HepG2 (cell line): Measurements from ENCODE around the gene PSKH1. TPM values are rescaled to one million over a fixed set of nuclear protein-coding genes. Genes with fewer than 3 reads are reported as not detected.
A peak's percentile ranks its signal among the peaks of the same experiment; 100 is the strongest.

Experiments
- AGO2 ChIP-seq: fragments of 200-400 bp; formaldehyde crosslinking; optimal IDR thresholded peaks from 2 replicates; pipeline ENCODE3; 2017; ENCODE audit warnings: mild to moderate bottlenecking, low read depth, low read length, moderate library complexity
- ARID5B ChIP-seq: IDR thresholded peaks from 2 replicates; pipeline ENCODE4 v1.4.0; 2020; ENCODE audit warnings: mild to moderate bottlenecking, missing genetic modification reagents
- ATAD3A ChIP-seq: sonication (generic); formaldehyde crosslinking; IDR thresholded peaks from 2 replicates; pipeline ENCODE4 v1.4.0; 2020; ENCODE audit warnings: missing genetic modification reagents
- DNMT3B ChIP-seq: conservative IDR thresholded peaks from 2 replicates; pipeline ENCODE4 v1.6.1; 2016; ENCODE audit warnings: missing biosample characterization, control low read depth
- KAT8 ChIP-seq: IDR thresholded peaks from 2 replicates; pipeline ENCODE4 v1.6.1; 2016; ENCODE audit warnings: missing genetic modification reagents, missing compliant biosample characterization
- NR1H2 ChIP-seq: sonication (generic); formaldehyde crosslinking; IDR thresholded peaks from 2 replicates; pipeline ENCODE4 v1.8.1; 2022; ENCODE audit warnings: low read depth, missing genetic modification reagents, borderline replicate concordance
- NR2F2 ChIP-seq: IDR thresholded peaks from 2 replicates; pipeline ENCODE4 v1.6.1; 2012; ENCODE audit warnings: low read depth, inconsistent platforms, borderline replicate concordance
- POLR2A ChIP-seq, 2 experiments: IDR thresholded peaks; 2 replicates each; pipeline ENCODE4 v1.6.1; 2011; ENCODE audit warnings: low read depth in 2 of 2, low read length in 2 of 2, mild to moderate bottlenecking in 1 of 2, moderate library complexity in 1 of 2; ENCODE audit not compliant: insufficient read depth in 1 of 2
- RAD21 ChIP-seq: fragments of 450-650 bp; formaldehyde crosslinking; IDR thresholded peaks from 2 replicates; pipeline ENCODE4 v1.5.0; 2020; ENCODE audit warnings: mild to moderate bottlenecking
- RFX5 ChIP-seq: IDR thresholded peaks from 2 replicates; pipeline ENCODE4 v1.6.1; 2011; ENCODE audit warnings: low read depth, low read length, improper control_type of control experiment
- SNRNP70 ChIP-seq: fragments of 200-400 bp; formaldehyde crosslinking; IDR thresholded peaks from 2 replicates; pipeline ENCODE4 v1.6.1; 2017; ENCODE audit warnings: mild to moderate bottlenecking, low read depth, low read length, moderate library complexity
- SRF ChIP-seq: IDR thresholded peaks from 2 replicates; pipeline ENCODE4 v1.6.1; 2011; ENCODE audit warnings: mild to moderate bottlenecking, low read depth, low read length, moderate library complexity
- ZBTB46 ChIP-seq: sonication (generic); formaldehyde crosslinking; IDR thresholded peaks from 2 replicates; pipeline ENCODE4 v1.4.0; 2020; ENCODE audit warnings: mild to moderate bottlenecking, missing genetic modification reagents, borderline replicate concordance
- ZNF136 ChIP-seq: sonication (generic); formaldehyde crosslinking; IDR thresholded peaks from 2 replicates; pipeline ENCODE4 v1.8.1; 2022; ENCODE audit warnings: low read depth, mild to moderate bottlenecking, moderate library complexity, missing genetic modification reagents
- ZNF766 ChIP-seq: sonication (generic); formaldehyde crosslinking; IDR thresholded peaks from 2 replicates; pipeline ENCODE4 v1.5.0; 2020; ENCODE audit warnings: missing genetic modification reagents, borderline replicate concordance
- ZNF782 ChIP-seq: sonication (generic); formaldehyde crosslinking; IDR thresholded peaks from 2 replicates; pipeline ENCODE4 v1.4.0; 2020; ENCODE audit warnings: missing genetic modification reagents, mild to moderate bottlenecking, borderline replicate concordance
- polyA plus RNA-seq, 8 experiments: library from polyadenylated mRNA; depleted of rRNA in 3 of 8; stranded (reverse) in 7 of 8; unstranded in 1 of 8; fragments of >200 nt; fragmentation: Illumina TruSeq in 4 of 8; extraction: Trizol in 4 of 8; gene quantifications; 2 replicates each; pipeline versions ENCODE4 v1.2.1 to v1.2.3, GENCODE V29; 2011 to 2016; ENCODE audit warnings: low read depth in 4 of 8, missing spikeins in 1 of 8, mixed read lengths in 1 of 8; ENCODE audit not compliant: insufficient read depth in 1 of 8
- total RNA-seq, 5 experiments: library from RNA; depleted of rRNA; stranded (reverse); fragments of >200 nt; fragmentation: Illumina TruSeq; extraction: Trizol; gene quantifications; 2 replicates each; pipeline ENCODE4 v1.2.3, GENCODE V29; 2016; ENCODE audit warnings: low read depth in 1 of 5
- TF ChIP-seq, protein P1 (sequence below): sonication (generic); formaldehyde crosslinking; IDR thresholded peaks from 2 replicates; pipeline ENCODE4 v1.5.1; 2020; ENCODE audit warnings: mild to moderate bottlenecking, missing genetic modification reagents, moderate library complexity
- TF ChIP-seq, protein P2 (sequence below): sonication (generic); formaldehyde crosslinking; IDR thresholded peaks from 2 replicates; pipeline ENCODE4 v1.8.1; 2022; ENCODE audit warnings: mild to moderate bottlenecking, missing genetic modification reagents

Gene PSKH1
- total and polyA plus RNA-seq, 2 of the 13 experiments (the other 11 are each of a cell fraction or from before 2014, with no cell fraction given) = 8.4 to 19.1 TPM

GRCh38 chr16:67872631-67873434 is 20.2 kb upstream of the PSKH1 start, which contains the start of gene EDC4 (continued):
- TF ChIP-seq NR1H2 (CRISPR knock-in tag) (peak; percentile 93; the same call in 1 of the 2 replicates), ZBTB46 (CRISPR knock-in tag) (0 out of 2 replicates have a peak, but pooled peaks have one; percentile 47), ARID5B (peak; percentile 72; the same call in 1 of the 2 replicates), ZNF136 (CRISPR knock-in tag) (0 out of 2 replicates have a peak, but pooled peaks have one; percentile 54), RFX5 (peak; percentile 52; the same call in 1 of the 2 replicates), ATAD3A (no peak), DNMT3B (CRISPR knock-in tag) (no peak), ZNF782 (CRISPR knock-in tag) (no peak; the same call in 1 of the 2 replicates), NR2F2 (peak; percentile 68; the same call in 1 of the 2 replicates), RAD21 (CRISPR knock-in tag) (peak; percentile 83), POLR2A (IDR thresholded peaks at IDR 0.05; ENCODE audit: insufficient read depth in 1 of 2, low read depth in 2 of 2, low read length in 2 of 2) (peak; percentile 68 to 87), AGO2 (peak; percentile 99), SRF (0 out of 2 replicates have a peak, but pooled peaks have one; percentile 55), ZNF766 (CRISPR knock-in tag) (peak; percentile 88), KAT8 (CRISPR knock-in tag) (peak; percentile 97), SNRNP70 (no peak)
- TF ChIP-seq, protein P1, sequence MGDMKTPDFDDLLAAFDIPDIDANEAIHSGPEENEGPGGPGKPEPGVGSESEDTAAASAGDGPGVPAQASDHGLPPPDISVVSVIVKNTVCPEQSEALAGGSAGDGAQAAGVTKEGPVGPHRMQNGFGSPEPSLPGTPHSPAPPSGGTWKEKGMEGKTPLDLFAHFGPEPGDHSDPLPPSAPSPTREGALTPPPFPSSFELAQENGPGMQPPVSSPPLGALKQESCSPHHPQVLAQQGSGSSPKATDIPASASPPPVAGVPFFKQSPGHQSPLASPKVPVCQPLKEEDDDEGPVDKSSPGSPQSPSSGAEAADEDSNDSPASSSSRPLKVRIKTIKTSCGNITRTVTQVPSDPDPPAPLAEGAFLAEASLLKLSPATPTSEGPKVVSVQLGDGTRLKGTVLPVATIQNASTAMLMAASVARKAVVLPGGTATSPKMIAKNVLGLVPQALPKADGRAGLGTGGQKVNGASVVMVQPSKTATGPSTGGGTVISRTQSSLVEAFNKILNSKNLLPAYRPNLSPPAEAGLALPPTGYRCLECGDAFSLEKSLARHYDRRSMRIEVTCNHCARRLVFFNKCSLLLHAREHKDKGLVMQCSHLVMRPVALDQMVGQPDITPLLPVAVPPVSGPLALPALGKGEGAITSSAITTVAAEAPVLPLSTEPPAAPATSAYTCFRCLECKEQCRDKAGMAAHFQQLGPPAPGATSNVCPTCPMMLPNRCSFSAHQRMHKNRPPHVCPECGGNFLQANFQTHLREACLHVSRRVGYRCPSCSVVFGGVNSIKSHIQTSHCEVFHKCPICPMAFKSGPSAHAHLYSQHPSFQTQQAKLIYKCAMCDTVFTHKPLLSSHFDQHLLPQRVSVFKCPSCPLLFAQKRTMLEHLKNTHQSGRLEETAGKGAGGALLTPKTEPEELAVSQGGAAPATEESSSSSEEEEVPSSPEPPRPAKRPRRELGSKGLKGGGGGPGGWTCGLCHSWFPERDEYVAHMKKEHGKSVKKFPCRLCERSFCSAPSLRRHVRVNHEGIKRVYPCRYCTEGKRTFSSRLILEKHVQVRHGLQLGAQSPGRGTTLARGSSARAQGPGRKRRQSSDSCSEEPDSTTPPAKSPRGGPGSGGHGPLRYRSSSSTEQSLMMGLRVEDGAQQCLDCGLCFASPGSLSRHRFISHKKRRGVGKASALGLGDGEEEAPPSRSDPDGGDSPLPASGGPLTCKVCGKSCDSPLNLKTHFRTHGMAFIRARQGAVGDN (CRISPR knock-in tag) = peak; percentile 97
- TF ChIP-seq, protein P2, sequence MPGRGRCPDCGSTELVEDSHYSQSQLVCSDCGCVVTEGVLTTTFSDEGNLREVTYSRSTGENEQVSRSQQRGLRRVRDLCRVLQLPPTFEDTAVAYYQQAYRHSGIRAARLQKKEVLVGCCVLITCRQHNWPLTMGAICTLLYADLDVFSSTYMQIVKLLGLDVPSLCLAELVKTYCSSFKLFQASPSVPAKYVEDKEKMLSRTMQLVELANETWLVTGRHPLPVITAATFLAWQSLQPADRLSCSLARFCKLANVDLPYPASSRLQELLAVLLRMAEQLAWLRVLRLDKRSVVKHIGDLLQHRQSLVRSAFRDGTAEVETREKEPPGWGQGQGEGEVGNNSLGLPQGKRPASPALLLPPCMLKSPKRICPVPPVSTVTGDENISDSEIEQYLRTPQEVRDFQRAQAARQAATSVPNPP (CRISPR knock-in tag) = peak; percentile 67; the same call in 1 of the 2 replicates
